CD4-positive, alpha-beta T cell treated with Interleukin-17A for 4 hours (primary cell): Measurements from ENCODE around the gene INSM1.
"Not testable (repeated sequence)": the region's sequence is repeated elsewhere in the genome, so short reads cannot be mapped to it uniquely, and the experiment has no call there.

Experiments used
- DNase-seq: peaks from one replicate; pipeline ENCODE4 v3.0.0-alpha.2; 2020; ENCODE audit warnings: mixed read lengths

Gene INSM1, protein sequence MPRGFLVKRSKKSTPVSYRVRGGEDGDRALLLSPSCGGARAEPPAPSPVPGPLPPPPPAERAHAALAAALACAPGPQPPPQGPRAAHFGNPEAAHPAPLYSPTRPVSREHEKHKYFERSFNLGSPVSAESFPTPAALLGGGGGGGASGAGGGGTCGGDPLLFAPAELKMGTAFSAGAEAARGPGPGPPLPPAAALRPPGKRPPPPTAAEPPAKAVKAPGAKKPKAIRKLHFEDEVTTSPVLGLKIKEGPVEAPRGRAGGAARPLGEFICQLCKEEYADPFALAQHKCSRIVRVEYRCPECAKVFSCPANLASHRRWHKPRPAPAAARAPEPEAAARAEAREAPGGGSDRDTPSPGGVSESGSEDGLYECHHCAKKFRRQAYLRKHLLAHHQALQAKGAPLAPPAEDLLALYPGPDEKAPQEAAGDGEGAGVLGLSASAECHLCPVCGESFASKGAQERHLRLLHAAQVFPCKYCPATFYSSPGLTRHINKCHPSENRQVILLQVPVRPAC

DNA sequence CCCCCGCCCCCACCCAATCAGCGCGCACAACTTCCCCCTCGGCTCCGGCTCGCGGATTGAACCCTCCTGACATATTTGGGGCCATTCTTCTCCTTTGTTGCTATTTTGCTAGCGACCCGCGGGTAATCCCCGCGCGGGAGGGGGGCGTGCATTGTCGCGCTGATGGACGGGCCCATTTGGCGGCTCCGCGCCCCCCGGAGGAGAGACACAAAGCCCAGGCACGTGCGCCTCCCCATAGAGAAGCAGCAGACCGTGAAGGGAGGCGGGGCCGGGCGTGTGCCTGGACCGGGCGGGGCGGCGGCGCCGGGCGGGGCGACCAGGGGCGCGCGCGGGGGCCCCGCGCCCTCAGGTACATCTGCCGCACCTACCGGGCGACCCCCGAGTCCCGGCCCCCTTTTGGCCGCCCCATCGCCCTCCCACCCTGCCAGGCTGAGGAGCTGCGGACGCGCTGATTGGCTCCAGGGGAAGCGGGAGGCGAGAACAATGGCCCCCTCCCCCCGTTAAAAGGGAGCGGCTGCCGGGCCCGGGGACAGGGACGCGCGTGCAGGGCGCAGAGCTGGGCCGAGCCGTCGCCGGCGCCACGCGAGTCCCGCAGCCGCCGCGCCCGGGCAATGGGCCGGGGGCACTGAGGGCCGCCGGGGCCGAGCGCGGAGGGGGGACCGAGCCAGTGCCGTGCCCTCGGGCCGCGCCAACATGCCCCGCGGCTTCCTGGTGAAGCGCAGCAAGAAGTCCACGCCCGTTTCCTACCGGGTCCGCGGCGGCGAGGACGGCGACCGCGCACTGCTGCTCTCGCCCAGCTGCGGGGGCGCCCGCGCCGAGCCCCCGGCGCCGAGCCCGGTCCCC lies at the start of gene INSM1:
INSM1 (plus strand) TSS at position 530 of the 843 bp plus-strand sequence; CDS start at position 694, 164 bp downstream.
- no peak for DNase-seq

DNA sequence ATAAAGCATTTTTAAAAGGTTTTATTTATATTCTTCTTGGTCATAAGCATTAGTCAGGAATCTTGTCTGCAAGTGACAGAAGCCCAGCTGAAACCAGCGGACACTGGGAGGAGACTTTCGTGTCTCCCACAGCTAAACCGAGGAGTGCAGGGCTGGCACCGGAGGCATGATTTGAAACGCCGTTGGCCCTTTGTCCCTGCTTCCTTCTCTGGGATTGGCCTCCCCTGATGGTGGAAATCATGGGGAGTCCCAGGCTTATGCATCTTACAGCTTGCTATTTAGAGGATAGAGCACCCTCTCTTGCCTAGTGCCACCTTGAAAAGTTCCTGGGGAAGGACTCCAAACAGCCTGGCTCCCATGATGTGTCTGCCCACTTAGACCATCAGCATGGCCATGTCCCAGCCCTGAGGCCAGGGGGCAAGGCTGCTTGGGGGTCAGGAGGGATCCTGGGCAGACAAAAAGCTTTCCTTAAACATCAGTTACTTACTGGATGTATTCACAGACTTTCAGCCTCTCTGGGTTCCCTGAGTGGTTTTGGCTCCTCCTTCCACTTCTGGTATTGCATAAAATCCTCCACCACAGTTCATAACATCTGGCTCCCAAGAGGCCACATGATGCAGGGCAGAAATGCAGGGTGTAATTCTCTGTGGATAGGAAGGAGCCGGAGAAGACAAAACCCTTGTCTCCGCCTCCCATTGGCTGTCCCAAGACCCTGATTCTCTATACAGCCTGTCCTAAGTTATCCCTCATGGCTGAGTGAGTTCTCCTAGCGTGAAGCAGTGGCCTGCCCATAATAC lies 49.3 kb upstream of the INSM1 start:
- DNase-seq = no peak

DNA sequence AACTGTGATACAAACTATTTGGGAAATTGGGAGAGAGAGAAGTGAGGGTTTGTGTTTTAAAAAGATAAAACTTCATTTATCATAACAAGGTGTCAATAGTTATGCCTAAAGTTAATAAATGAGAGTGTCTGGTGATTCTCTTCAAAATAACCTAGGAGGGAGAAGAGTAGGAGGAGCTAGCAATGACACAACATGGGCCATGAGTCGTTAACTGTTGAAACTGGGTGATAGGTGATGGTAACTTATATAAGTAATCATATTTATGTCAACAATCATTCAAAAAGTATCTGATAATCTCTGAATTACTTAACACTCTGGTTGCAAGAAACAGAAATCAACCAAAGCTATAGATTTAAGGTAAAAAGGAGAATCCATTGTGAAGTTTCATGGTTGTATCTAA lies 46.8 kb upstream of the INSM1 start:
- DNase-seq = no peak

DNA sequence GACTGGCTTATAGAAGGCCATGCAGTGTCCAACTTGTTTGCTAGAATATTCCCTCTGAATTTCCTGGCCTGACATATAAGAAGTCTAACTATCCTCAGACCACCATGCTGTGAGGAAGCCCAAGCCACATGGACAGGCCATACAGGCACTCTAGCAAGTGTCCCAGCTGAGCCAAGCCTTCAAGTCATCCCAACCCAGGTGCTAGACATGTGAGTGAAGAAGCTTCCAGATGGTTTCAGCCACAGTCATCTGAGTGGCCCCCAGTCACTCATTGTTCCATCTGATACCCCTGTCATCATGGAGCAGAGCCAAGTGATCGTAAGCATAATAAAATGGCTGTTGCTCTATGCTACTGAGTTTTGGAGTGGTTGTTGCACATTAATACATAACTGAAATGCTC lies 46.0 kb upstream of the INSM1 start:
- no peak for DNase-seq

DNA sequence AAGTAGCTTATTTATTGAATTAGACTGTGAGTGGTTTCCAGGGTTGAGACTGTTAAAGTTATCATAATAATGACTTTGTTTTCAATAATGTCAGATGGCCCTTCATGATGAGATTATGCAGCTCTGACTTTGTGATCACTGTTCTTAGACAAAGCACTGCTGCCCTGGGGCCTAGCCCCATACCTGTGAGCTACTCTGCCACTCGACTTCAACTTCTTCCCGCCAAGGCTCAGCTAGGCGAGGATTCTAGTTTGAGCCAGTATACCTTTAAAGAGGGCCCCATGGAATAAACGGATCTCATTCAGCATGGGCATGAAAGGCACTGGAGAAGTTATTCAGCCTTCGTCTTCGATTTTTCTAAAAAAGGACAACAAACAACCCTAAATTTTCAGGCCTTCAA lies 45.0 kb upstream of the INSM1 start:
- DNase-seq = no peak

DNA sequence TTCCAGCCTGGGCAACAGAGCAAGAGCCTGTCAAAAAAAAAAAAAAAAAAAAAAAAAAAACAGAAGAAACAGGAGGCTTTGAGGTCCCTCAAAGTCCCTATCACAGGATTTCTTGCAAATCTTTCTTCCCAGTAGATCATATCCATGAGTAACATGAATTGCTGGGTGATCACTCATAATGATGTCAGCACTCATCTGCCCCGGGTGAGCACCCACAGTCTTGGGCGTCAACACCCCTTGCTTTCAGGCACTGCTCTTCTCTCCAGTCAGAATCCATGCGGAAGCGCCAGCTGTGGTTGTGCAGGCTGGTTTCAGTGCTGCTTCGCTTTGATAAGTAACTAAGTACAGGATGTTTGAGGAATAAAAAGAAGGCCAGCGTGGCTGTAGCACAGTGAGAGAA lies 40.2 kb upstream of the INSM1 start:
- DNase-seq = no peak

DNA sequence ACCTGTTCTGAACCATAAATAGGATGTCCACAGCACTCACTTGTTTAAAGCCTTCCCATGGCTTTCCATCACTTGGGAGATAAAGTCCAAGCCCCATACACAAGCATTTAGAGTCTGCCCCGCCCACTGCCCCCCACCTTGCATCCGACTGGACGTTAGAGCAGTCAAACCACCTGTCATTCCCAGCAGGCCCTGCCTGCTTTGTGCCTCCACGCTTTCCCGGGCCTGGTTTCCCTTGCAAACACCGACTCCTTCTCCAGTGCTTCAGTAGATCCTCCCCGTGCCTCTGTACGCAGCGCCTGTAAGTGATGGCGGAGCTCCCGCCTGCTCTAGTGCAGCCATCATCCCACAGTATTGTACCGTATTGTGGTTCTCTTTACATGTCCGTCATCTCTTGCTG lies 38.3 kb upstream of the INSM1 start:
- DNase-seq = no peak

DNA sequence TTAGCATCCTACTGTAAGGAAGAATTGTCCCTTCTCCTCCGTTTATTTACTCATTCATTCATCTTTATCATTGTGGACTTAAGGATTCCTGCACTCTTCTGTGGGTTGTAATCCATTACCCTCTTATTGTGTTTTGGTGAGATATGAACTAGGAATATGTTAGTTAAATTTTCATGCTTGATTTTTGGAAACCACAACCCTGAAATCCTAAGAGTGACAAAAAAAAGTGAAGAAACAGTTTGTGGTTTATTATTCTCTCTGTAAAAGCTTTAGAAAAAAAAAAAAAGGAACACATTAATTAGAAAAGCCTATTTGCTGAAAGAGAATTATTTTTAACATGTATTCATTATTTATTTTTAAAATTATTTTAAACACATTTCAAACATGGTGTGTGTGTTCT lies 36.7 kb upstream of the INSM1 start:
- no peak for DNase-seq

DNA sequence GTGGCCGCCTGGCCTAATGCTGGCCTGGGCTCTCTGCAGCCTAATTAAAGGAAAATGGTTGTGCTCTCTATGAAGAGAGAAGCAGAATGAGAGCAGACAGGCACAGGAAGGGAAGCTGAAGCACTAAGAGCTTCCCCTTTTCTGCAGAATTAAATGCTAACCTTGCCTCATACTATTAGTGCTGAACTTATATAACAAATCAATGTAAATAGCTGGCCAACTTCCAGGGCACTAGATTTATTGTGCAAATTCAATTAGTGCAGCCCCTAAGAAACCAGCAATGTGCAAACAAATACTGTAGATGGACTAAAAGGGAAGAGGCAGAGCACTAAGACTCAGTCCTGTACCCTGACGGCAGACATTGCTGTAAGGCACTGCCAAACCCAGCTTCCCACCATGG lies 36.1 kb upstream of the INSM1 start:
- no peak for DNase-seq

DNA sequence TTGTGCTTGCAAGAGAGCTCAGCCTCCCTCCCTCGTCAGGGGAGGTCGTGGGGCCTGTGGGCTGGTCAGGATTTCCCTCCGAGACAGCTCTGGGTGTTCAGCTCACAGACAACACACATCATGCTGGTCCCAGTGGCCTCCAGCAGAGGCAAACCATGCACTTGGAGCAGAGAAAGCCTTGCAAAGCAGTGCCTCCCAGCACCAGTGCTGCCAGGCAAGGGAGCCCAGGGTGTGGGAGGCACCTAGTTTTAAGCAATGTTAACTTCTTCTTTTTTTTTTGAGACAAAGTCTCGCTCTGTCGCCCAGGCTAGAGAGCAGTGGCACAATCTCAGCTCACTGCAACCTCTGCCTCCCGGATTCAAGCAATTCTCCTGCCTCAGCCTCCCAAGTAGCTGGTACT lies 34.0 kb upstream of the INSM1 start:
- DNase-seq = no peak

DNA sequence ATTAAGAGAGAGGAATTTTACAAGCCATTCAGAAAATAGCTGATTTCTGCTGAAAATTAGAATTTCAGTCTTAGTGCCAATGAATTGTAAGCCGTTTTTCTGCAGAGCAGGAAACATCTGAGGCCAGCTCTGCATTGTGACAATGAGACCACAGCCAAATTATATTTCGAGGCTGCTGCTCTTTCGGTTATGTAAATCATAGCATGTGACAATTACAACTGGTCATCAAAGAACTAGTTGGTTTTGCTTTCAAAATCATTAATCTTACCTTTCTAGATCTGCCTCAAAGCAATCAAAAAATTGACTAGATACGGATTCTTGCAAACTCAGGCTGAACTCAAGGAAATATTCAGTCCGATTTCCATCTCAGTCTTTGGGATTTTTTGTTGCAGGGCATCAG lies 33.4 kb upstream of the INSM1 start:
- DNase-seq = no peak

DNA sequence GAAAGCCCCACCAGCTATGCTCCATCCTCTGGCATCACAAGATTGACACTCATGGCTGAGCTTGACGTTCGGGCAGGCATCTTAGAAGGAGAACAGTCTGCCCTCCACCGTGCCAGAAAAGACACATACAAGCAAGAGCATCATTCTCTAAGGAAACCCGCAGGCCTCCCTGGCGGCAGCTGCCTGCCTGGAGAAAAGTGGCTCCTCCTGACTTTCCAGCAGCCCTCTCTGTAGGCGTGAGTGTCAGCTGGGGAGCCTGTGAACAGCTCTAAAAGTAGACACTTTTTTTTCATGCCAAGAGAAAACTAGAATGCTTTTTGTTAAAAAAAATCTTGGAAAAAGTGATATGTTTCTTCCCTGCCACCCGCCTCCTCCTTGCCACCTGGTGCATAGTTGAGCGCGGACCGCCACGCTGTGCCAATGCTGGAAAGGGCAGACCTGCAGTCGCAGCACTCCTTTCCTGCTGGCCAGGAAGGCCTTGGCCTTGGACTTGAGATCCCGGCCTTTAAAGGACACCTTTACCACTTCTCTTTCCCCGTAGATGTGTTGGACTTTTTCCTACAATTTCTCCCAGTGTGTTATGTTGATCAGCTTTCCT lies 29.7 kb upstream of the INSM1 start:
- no peak for DNase-seq

DNA sequence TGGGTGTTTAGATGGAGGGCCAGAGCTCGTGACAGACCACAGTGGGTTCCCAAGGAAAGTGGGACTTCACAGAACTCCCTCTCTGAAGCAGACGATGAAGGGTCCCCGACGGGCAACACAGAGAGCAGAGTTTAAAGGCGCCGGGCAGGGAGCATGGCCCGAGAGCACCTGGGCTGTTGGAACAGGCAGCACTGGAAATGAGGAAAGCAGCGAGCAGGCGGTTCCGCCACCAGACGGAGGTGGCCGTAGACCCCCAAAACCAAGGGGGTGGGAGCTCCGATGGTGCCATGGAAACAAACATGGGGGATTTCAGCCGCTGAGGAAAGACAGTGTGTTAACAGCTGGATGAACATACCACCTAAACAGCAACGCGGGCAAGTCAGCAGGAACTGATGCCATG lies 27.5 kb upstream of the INSM1 start:
- no peak for DNase-seq

DNA sequence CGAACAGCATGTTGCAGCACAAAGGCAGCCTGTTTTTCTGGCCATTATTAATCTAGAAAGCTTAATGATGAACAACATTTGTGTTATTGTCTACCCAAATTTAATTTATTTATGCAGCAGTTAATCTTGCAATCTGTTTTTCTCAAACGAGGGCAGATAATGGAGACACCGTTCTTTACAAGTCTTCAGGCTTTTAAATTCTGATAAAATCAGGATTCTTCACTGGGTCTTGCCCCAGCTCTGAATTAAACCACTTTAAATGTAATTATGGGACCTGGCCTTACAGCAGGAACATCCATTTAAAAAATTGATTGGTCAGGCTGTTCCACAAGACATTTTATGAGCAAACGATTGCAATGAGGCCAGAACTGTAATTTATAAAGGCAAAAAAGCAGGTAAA lies 26.5 kb upstream of the INSM1 start:
- no peak for DNase-seq

DNA sequence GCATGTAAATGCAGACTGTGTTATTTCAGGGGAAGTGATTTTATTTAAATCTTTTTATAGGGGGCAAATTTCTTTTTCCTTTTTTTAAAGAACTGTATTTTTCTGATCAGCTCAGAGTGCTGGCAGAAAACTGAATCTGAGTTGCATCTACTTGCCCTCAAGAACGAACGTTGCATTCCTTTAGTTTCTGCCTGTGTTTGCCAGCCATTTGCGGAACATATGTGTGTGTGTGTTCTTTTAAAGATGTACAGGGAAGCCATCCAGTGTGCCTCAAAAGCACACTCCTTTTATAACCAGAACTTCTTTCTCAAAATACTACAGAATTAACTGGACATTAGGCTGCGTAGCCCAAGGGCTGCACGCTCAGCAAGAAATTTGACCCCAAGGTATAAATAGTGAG lies 25.8 kb upstream of the INSM1 start:
- no peak for DNase-seq

DNA sequence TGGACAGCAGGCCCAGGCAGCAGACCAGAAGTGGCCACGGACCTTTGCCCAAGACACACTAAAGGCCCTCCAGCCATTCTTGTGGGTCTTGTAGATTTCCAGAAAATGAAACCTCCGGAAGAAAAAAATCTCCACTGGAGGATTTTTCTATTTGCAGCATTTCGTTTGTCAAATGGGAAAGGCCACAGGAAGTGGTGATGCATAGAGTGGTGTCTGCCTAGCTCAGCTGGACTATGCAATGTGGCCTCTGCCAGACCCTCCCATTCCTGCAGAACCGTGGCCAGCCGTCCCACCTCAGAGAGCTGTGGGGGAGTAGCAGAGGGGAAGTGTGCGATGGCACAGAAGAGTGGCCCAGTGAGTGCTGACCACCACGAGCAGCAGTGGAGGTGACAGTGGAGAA lies 24.0 kb upstream of the INSM1 start:
- DNase-seq = no peak

DNA sequence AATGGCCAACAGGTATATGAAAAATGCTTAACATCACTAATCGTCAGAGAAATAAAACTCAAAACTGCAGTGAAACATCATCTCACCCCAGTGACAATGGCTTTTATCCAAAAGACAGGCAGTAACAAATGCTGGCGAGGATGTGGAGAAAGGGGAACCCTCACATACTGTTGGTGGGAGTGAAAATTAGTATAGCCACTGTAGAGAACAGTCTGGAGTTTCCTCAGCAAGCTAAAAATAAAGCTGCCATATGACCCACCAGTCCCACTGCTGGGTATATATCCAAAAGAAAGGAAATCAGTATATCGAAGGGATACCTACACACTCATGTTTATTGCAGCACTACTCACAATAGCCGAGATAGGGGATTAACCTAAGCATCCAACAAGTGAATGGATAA lies 23.4 kb upstream of the INSM1 start:
- DNase-seq = no peak

DNA sequence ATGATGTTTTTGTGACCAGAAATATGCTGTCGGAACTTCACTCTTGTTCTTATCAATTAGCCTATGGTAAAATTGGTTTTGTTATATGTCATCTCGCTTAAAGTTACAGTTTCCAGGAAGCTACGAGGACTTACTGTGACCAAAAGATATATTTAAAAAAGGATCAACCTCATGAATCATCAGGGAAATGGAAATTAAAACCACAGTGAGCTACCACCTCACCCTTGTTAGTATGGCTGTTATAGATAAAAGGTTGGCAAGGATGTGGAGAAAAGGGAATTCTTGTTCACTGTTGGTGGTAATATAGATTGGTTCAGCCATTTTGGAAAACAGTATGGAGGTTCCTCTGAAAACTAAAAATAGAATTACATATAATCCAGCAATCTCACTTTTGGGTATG lies 14.3 kb upstream of the INSM1 start:
- no peak for DNase-seq

DNA sequence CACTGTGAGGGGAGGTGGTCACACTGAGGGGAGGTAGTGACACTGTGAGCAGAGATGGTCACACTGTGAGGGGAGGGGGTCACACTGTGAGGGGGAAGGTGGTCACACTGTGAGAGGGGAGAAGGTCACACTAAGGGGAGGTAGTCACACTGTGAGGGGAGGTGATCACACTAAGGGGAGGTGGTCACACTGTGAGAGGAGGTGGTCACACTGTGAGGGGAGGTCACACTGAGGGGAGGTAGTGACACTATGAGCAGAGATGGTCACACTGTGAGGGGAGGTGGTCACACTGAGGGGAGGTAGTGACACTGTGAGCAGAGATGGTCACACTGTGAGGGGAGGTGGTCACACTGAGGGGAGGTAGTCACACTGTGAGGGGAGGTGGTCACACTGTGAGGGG lies 12.4 kb upstream of the INSM1 start:
- DNase-seq = not testable (repeated sequence)

DNA sequence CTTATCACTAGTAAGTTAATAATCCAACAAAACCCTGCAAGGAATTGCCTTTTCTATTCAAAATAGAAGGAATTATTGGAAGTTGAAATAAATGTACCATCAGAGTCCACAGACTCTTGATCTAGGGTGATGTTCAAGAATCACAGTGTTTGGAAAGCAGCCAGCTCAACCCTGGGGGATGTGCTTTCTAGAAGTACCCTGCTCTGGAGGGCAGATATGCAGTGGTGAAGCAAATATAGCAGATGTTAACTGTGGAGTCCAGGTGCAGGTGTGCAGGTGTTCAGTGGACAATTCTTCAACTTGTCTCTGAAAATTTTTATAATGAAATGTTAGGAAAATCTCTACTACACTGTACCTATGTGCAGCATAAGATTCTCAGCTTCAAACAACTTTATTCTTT lies 9.1 kb upstream of the INSM1 start:
- DNase-seq = no peak

DNA sequence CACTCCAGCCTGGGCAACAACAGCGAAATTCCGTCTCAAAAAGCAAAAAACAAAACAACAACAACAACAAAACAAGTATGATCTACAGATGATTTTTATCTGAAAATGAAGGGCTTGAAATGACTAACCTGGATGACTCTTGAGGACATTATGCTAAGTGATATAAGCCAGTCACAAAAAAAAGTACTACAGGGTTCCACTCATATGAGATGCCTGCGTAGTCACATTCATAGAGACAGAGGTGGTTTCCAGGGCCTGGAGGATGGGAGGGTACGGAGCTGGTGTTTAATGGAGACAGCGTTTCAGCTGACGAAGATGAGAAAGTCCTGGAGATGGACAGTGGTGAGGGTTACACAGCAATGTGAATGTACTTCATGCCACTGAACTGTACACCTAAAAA lies 8.3 kb upstream of the INSM1 start:
- no peak for DNase-seq

DNA sequence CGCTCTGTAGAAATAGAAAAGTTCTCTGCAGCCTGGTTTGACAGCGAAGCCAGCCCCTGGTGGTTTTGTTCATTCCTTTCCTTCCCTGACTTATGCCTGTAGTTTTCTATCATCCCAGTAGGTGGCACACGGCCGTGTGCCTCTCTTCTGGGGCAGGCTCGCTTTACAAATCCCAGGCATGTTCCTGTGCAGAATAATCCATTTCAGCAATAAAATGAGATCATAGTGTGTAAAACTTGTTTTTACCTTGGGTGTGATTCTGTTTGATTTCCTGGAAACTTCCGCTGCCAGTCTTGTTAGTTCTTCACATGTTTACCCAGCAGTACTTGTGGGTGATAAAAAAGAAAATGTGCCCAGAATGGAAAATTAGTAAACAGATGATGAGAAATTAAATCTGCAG lies 7.4 kb upstream of the INSM1 start:
- peak; percentile 17 for DNase-seq
